GM12892 (cell line): ENCODE results near the gene PSD2.

Source experiments
- DNase-seq: peaks from one replicate; pipeline ENCODE4 v3.0.0; 2011; ENCODE audit not compliant: insufficient read length
- FAIRE-seq: peaks from 2 replicates; lab custom pipeline; 2011; peaks lifted over from hg19 to GRCh38; lab: Jason Lieb, UNC
- POLR2A ChIP-seq: IDR thresholded peaks from 2 replicates; pipeline ENCODE4 v1.6.1; 2011; ENCODE audit warnings: low read depth, low read length, control low read depth
- POLR2AphosphoS5 ChIP-seq: IDR thresholded peaks from 2 replicates; pipeline ENCODE4 v1.6.1; 2011; ENCODE audit warnings: low read depth, low read length, control low read depth
- TAF1 ChIP-seq: IDR thresholded peaks from 2 replicates; pipeline ENCODE4 v1.6.1; 2011; ENCODE audit warnings: low read depth, mild to moderate bottlenecking, control low read depth, low read length, borderline replicate concordance

The PSD2 gene

DNA sequence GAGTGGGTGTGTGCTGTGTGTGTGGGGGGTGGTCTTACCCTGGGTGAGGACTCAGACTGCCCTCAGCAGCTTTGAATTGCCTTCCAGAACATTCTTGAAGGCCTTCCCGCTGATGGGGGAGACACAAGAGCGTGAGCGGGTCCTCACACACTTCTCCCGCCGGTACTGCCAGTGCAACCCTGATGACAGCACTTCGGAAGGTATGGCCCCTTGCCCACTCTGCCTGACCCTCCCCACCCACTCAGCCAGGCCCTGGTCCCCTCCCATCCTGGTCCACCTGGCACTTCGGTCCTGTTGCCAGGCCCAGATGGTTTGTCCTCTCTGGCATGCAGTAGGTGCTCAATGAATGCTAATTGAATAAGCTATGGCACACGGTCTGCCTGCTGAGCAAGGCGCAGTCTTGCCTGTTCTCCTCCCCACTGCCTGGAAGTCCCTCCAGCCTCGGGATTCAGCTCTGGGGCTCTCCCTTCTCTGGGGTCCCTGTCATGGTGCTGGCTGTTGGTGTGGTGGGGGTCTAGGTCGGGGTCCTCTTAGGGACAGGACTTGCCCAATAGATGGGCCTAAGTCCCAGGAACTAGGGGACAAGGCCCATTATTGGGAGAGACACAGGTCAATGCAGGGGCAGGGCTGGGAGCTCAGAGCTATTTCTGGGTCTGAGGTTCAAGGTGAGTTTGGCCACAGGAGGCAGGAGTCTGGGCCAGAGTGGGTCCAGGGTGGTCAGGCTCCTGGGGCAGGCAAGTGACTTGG is 26.4 kb downstream of the PSD2 start:
- TF ChIP-seq POLR2A (no peak), POLR2AphosphoS5 (no peak), TAF1 (no peak)
- DNase-seq (no peak), FAIRE-seq (no peak)

DNA sequence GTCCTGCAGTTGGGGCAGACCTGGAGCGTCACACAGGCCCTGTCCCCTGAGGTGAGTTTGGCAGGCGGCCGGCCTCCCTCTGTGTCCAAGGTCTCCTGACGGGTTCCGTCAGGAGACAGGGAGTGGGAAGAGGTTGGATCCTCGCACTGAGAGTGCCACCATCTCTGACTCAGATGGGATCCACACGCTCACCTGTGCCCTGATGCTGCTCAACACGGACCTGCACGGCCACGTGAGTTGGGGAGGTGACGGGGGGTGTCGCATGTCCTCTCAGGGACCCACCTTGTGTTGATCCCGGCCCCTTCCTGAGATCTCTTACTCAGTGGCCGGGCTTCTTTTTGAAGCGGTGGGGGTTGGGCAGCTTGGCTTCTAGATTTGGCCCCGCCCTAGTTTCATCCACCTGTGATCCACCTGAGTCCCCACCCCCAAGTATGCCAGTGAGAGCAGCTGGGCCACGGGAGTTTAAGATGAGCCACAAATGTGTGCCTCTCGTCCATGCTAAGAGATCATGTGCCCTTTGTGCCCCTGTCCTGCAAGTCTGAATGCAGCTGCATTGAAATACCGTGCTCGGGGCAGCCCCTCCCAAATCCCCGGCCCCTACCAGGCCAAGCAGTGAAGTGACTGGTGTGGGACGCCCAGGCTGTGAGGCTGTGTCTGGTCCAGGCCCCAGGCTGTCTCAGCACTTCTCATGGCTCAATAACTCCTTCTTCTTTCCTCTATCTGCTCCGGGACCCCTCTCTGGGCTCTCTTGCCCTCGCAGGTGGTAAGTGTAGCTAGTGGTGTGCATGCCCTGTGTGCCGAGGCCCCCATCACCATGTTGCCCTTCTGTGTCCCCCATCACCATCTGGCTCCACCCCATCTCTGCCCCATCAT is 27.2 kb downstream of the PSD2 start:
- no peak for FAIRE-seq
- TF ChIP-seq TAF1 (no peak), POLR2AphosphoS5 (no peak), POLR2A (no peak)

DNA sequence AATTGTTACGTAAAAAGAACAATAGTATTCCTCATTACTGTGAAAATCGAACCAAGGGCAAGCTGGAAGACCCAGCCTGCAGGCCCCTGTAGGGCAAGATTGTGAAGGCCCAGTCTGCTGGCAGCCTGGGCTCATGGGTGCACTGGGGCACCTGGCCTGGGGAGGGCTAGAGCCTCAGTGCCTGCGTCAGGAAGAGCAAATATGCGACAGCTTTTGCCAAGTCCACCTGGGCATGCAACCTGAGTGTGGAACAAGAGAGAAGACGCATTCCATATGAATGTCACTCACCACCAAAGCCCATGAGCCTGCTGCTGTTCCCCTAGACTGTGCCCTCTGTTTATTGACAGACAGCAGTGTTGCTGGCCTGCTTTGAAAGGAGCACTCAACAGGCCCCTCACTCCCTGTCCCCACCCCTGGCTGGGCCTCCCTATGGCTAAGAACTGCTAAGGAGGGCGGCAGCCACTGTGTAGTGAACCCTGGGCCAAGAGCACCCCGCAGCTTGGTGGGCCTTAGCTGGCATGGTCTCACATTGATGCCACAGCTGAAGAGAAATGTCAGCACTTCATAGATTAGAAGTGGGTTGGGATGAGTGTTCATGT is 28.2 kb downstream of the PSD2 start:
- FAIRE-seq, result no peak
- DNase-seq, result no peak
- TF ChIP-seq TAF1, result no peak
- no peak for TF ChIP-seq POLR2A
- no peak for TF ChIP-seq POLR2AphosphoS5

More for the DNA sequence above, 27.2 kb downstream of the PSD2 start:
- DNase-seq, result no peak

DNA sequence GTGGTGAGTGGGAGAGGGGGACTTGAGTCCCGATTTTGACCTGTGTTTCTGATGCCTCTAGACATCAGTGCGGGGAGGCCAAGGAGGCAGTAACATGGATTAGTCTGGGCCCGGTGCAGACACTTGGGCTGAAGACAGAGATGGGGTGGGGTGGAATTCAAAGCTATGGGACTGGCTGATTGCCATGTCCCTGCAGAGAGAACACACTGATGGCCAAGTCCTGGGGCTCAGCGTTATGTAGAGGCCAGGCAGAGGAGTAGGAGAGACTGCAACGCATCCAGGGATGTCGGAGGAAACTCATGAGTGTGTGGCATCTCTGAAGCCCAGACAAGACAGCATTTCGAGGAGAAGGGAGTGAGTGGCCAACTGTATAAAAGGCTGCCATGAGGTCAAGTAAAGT is 30.1 kb downstream of the PSD2 start:
- no peak for FAIRE-seq
- no peak for TF ChIP-seq TAF1
- TF ChIP-seq POLR2AphosphoS5, result no peak
- no peak for TF ChIP-seq POLR2A
- DNase-seq, result no peak

DNA sequence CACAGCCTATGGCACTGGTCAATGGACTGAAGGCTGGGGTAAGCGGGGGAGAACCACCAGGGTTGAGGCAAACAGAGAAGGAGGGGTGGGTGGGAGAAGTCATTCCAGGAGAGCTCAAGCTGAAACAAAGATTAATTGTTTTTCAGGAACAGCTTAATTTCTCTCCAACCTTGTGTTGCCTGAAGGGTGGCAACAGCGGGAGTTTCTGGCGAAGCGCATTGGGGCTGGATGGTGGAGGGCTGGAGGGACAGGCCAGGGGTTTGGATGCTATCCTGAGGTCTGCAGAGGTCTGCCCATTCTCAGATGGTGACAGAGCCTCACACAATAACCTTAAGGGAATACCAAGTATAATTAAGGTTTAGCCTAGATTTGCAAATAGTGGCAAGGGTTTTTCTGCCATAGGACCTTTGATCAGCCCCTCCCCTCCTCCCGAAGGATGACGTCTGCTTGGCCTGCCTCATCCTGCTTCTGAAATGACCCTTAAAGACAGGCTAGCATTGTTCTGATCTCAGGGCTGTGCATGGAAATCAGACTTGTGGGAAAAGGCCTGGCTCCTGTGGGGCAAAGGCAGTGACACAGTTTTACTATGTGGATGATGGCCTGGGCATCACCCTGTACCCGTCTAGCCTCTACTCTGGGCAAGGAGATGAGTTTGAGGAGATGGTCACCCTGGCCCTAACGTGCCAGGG is 32.7 kb downstream of the PSD2 start:
- FAIRE-seq (no peak), DNase-seq (no peak)
- no peak for TF ChIP-seq POLR2A
- TF ChIP-seq TAF1, result no peak
- TF ChIP-seq POLR2AphosphoS5, result no peak

DNA sequence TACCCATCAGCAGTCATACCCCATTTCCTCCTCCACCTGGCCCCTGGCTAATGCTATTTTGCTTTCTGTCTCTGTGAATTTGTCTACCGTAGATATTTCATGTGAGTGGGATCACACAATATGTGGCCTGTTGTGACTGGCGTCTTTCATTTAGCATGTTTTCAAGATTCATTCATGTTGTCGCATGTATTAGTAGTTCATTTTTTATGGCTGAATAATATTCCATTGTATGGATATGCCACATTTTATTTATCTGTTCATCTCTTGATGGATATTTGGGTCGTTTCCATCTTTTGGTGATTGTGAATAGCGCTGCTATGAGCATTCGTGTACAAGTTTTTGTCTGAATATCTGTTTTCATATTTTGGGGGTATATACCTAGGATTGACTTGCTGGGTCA is 33.9 kb downstream of the PSD2 start:
- DNase-seq, result no peak
- no peak for FAIRE-seq
- no peak for TF ChIP-seq POLR2A
- no peak for TF ChIP-seq POLR2AphosphoS5
- no peak for TF ChIP-seq TAF1

DNA sequence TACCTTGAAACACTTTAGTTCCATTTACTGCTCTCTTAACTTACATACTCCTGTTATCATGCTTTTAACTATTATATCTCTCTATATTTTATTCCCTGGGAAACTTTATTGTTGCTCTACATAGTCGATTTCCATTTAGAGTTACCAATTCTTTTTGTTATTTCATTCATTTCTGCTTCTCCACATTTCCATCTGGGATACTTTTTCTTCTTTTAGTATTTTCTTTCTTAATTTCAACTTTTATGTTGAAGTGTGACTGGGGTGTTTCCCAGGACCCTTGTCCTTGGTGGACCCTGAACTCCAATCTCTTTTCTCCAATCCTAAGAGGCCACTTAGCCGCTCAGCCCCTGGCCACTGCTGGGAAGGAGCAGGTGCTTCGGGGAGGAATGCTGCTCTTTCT is 36.0 kb downstream of the PSD2 start:
- DNase-seq, result no peak
- no peak for FAIRE-seq
- no peak for TF ChIP-seq POLR2A
- TF ChIP-seq POLR2AphosphoS5, result no peak
- no peak for TF ChIP-seq TAF1

DNA sequence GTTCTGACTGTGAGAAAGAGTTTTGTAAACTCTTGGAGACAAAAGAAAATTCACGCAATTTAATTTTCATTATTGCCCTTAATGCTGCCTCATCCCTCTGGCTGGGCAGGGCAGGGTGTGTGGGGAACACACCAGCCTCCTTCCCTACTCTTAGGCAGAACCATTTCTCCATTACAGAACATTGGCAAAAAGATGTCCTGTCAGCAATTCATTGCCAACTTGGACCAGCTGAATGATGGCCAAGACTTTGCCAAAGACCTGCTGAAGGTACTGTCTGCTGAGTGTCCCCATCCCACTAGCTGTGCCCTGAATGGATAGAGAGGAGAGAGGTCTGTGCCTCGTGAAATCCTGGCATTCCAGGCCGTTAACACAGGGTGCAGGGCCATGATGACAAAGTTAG is 37.9 kb downstream of the PSD2 start:
- DNase-seq, result no peak
- FAIRE-seq, result no peak
- TF ChIP-seq POLR2AphosphoS5, result no peak
- TF ChIP-seq TAF1, result no peak
- no peak for TF ChIP-seq POLR2A

DNA sequence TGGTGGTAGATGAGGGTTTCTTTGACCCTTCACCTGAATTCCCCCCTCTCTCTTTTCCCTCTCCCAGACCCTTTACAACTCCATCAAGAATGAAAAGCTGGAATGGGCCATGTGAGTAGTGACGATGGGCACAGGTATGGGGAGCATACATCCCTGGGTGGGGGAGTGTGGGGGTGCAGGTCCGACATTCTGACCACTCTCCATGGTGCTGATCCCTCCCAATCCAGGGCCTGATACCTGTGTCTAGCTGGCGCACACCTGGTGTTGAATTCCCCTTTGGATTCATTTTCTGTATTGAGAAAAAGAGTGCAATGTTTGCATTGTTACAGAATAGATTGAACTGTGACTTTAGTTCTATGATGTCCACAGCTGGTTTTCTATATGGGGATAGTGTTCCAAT is 40.0 kb downstream of the PSD2 start:
- DNase-seq, result no peak
- no peak for FAIRE-seq
- TF ChIP-seq POLR2AphosphoS5, result no peak
- TF ChIP-seq TAF1, result no peak
- TF ChIP-seq POLR2A, result no peak

DNA sequence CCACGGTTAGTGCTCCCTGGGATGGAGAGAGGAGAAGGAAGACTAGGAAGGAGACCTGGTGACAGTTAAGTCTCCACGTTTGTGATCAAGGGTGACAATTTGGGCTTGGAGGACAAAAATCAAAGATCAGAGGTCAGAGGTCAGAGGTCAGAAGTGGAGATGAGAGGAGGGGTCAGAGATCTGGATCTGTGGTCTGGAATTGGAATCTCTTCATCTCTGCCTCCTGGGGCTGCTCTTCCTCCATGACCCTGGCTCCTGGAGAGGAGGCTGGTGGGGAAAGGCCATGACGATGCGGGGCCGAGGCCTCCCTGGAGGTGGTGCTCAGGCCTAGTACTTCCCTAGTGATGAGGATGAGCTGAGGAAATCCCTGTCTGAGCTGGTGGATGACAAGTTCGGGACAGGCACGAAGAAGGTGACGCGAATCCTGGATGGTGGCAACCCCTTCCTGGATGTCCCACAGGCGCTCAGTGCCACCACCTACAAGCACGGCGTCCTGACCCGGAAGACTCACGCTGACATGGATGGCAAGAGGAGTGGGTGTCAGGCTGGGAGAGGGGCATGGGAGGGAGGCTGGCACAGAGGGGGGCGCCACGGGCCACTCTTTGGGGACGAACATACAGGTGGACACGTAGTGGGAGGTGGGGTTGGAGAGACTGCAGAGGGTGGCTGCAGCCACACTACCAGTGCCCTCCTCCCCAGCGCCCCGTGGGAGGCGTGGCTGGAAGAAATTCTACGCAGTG is 41.0 kb downstream of the PSD2 start:
- FAIRE-seq (no peak), DNase-seq (no peak)
- TF ChIP-seq POLR2A (no peak), POLR2AphosphoS5 (no peak), TAF1 (no peak)
